Activated CD4-positive, alpha-beta memory T cell treated with anti-CD3 and anti-CD28 coated beads for 36 hours (primary cell): ENCODE data around the gene PDE4D. TPM values are rescaled to one million over a fixed set of nuclear protein-coding genes. Genes with fewer than 3 reads are reported as not detected.

Experiments used
- CTCF ChIA-PET: fragments of 350-600 bp; sonication (Branson Sonifier 250); formaldehyde crosslinking; loops from one replicate; lab custom pipeline; 2021; ENCODE audit warnings: antibody characterized with exemption, inconsistent platforms; lab: Charles Lee
- POLR2A ChIA-PET: fragments of 350-600 bp; sonication (Branson Sonifier 250); formaldehyde crosslinking; loops from one replicate; lab custom pipeline; 2021; ENCODE audit warnings: antibody characterized with exemption; lab: Charles Lee
- DNase-seq: peaks from one replicate; pipeline ENCODE4 v3.0.0-alpha.2; 2020
- H3K27ac Mint-ChIP-seq: one replicate; pipeline ENCODE4 v1.8.0; 2021; ENCODE audit warnings: mixed read lengths
- H3K27me3 Mint-ChIP-seq: one replicate; pipeline ENCODE4 v1.8.0; 2021; ENCODE audit warnings: mixed read lengths
- H3K36me3 Mint-ChIP-seq: one replicate; pipeline ENCODE4 v1.8.0; 2021; ENCODE audit warnings: mixed read lengths
- H3K4me1 Mint-ChIP-seq: one replicate; pipeline ENCODE4 v1.8.0; 2021; ENCODE audit warnings: low read depth, mixed read lengths
- H3K4me3 Mint-ChIP-seq: one replicate; pipeline ENCODE4 v1.8.0; 2021; ENCODE audit warnings: mild to moderate bottlenecking, mixed read lengths
- H3K9me3 Mint-ChIP-seq: one replicate; pipeline ENCODE4 v1.8.0; 2021; ENCODE audit warnings: mixed read lengths
- intact Hi-C: fragments of 100-400 bp; cut with micrococcal nuclease; formaldehyde crosslinking; loops from one replicate; pipeline ENCODE4 v1.15.1; 2023
- total RNA-seq, 2 experiments: library from RNA; stranded (reverse); gene quantifications; one replicate each; pipeline ENCODE4 v1.2.3, GENCODE V29; 2021

The PDE4D gene
- total RNA-seq, 2 experiments from 2014 or later: 49.3 to 50.8 TPM

DNA sequence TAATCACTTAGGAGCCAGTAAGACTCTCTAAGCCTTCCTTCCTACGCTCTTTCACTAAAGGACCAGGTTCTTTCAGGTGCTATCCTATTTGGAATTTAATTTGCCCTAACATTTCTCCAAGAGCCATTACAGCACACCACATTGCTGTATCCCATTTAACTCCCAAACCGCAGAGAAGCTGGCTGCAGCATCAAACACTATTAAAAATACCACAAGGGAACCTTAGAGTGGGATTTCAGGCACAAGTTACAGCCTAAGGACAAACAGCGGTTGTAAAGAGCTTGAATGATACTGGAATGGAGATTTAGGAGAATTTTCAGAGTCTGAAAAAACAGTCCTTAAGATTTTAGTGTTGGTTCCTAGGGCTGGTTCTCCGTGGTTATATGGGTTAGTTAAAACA lies 744.3 kb downstream of the PDE4D start:
- H3K4me1 Mint-ChIP-seq: peaks cover 16% of the 10 kb centered on the region
- no peaks in the 10 kb centered on the region for H3K9me3 Mint-ChIP-seq
- H3K4me3 Mint-ChIP-seq: no peak overlapping the region
- H3K27ac Mint-ChIP-seq: no peak overlapping the region
- POLR2A ChIA-PET: interaction anchor here (0.6 kb wide), 1 partner anchor 56 kb away, joined by 3 read pairs; no protein-coding TSS in a partner anchor
- H3K36me3 Mint-ChIP-seq: no peaks in the 10 kb centered on the region
- DNase-seq: no peak
- intact Hi-C loops: no loop called here
- CTCF ChIA-PET: interaction anchor here (1.1 kb wide), 1 partner anchor 25 kb away, joined by 3 read pairs; no protein-coding TSS in a partner anchor
- no peaks in the 10 kb centered on the region for H3K27me3 Mint-ChIP-seq

DNA sequence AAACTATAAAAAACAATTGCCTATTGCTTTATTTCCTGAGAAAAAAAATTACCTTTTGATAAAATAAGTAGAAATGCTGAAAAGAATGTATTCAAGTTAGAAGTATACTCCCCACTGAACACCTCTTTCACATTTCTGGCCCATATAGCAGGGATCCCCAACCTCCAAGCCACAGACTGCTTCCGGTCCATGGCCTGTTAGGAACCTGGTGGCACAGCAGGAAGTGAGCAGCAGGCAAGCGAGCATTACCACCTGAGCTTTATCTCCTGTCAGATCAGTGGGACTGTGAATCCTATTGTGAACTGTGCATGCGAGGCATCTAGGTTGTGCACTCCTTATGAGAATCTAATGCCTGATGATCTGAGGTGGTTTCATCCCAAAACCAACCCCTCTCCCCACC lies 746.8 kb downstream of the PDE4D start:
- intact Hi-C loops: no loop called here
- Mint-ChIP-seq H3K27me3 (no peaks in the 10 kb centered on the region), H3K27ac (no peak overlapping the region), H3K9me3 (no peaks in the 10 kb centered on the region), H3K4me1 (peaks cover 12% of the 10 kb centered on the region), H3K4me3 (no peak overlapping the region), H3K36me3 (no peaks in the 10 kb centered on the region)
- peak; percentile 28 for DNase-seq
- POLR2A ChIA-PET: no interaction called here
- CTCF ChIA-PET: no interaction called here

DNA sequence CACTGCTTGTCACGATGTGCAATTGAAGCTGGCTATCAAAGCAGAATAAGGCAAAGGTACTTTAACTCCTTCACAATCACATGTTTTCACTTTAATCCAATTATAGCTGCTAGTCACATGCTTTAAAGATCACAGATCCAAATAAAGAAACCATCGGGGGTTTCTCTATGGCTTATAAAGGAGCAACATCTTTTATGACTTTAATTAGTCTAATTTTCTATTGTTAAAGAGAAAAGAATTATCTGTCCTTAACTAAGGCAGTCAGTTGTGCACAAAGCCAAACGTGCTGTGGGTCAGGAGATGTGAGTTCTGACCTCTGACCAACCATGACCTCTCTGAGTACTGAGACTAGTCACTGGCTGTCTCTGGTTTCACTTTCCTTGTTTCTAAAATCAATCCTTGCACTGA lies 749.6 kb downstream of the PDE4D start:
- Mint-ChIP-seq H3K36me3 (no peaks in the 10 kb centered on the region), H3K4me1 (peaks cover 2% of the 10 kb centered on the region), H3K27ac (no peak overlapping the region), H3K9me3 (no peaks in the 10 kb centered on the region), H3K4me3 (no peak overlapping the region), H3K27me3 (no peaks in the 10 kb centered on the region)
- CTCF ChIA-PET: interaction anchor here (1.3 to 1.4 kb wide), 2 partner anchors 30 to 258 kb away, joined by 3 read pairs; no protein-coding TSS in a partner anchor
- POLR2A ChIA-PET: no interaction called here
- DNase-seq: no peak
- intact Hi-C loops: no loop called here

DNA sequence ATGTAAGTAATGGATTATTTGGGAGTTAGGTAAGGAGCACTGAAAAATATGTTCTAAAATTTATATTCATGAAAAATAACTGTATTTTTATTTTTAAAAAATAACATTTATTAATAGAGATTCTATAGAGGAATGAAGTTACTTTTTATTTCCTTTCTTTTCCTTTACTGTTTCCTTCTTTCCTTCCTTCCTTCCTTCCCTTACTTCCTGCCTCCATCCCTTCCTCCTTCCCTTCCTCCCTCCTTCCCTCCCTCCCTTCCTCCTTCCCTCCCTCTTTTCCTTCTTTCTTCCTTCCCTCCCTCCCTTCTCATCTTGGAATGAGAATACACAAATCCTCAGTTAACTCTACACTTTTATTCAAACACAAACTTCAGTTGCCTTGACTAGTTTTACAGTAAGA lies 750.6 kb downstream of the PDE4D start:
- intact Hi-C loops: no loop called here
- DNase-seq: no peak
- H3K27me3 Mint-ChIP-seq: no peaks in the 10 kb centered on the region

DNA sequence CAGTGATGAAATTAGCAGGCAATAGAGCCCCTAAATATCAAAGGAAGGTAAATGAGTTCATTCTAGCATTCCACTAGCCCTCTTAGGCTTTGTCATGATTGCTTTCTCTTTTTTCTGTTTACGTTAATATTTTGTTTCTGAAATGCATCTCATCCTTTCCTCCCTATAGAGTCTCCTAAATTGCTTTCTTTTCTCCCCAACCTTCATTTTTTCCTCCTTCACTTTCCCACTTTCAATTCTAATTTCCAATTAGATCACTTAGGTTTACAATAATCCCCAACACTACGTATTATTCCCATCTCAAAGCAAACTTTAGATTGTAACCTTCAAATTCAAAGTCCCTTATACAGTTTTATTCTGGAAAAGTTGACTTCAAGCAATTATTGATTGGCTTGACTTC lies 751.4 kb downstream of the PDE4D start:
- Mint-ChIP-seq H3K9me3 (no peaks in the 10 kb centered on the region), H3K4me1 (peaks cover 2% of the 10 kb centered on the region), H3K27ac (no peak overlapping the region), H3K36me3 (no peaks in the 10 kb centered on the region), H3K27me3 (no peaks in the 10 kb centered on the region), H3K4me3 (no peak overlapping the region)
- DNase-seq: no peak
- CTCF ChIA-PET: no interaction called here
- intact Hi-C loops: no loop called here
- POLR2A ChIA-PET: no interaction called here

More for the DNA sequence above, 750.6 kb downstream of the PDE4D start:
- CTCF ChIA-PET: no interaction called here
- Mint-ChIP-seq H3K4me1 (peaks cover 2% of the 10 kb centered on the region), H3K9me3 (no peaks in the 10 kb centered on the region), H3K36me3 (no peaks in the 10 kb centered on the region), H3K27ac (no peak overlapping the region), H3K4me3 (no peak overlapping the region)
- POLR2A ChIA-PET: no interaction called here

DNA sequence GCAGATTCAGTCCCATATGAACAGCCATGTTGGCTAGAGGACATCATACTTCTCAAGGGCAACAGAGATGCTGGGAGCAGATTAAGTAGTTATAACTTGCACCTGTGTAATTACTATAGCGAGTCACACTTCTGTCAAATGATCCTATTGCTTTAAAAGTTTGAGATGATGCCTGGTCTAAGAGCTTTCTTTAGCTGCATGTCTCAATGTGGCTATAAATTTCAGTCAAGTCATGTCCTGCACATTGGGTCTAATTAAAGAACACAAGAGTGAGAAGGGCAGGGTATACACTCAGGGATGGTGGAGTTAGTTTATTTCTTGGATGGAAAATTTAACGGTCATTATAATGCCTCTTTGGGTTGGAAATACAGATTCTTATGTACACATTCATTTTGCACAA lies 753.4 kb downstream of the PDE4D start:
- no peak overlapping the region for H3K27ac Mint-ChIP-seq
- H3K36me3 Mint-ChIP-seq: no peaks in the 10 kb centered on the region
- intact Hi-C loops: no loop called here
- POLR2A ChIA-PET: no interaction called here
- no peak for DNase-seq
- no peaks in the 10 kb centered on the region for H3K9me3 Mint-ChIP-seq
- peaks cover 2% of the 10 kb centered on the region for H3K4me1 Mint-ChIP-seq
- no peaks in the 10 kb centered on the region for H3K27me3 Mint-ChIP-seq
- CTCF ChIA-PET: no interaction called here
- H3K4me3 Mint-ChIP-seq: no peak overlapping the region

DNA sequence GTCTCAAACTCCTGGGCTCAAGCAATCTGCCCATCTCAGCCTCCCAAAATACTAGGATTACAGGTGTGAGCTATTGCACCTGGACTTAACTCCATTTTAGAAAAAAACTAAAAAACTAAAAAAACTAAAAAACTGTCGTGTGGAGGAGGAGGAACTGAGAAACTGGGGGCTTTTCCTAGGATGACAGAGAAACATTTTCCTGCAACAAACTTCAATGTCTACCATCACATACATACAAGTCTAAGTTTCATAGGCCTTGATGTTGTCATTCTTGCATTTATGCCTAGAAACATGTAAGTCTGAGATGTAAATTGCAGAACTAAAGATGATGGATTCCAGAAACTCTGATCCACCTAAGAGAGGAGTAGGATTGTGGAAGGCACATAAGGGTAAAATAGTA lies 753.8 kb downstream of the PDE4D start:
- H3K9me3 Mint-ChIP-seq: no peaks in the 10 kb centered on the region
- H3K27me3 Mint-ChIP-seq: no peaks in the 10 kb centered on the region
- peaks cover 3% of the 10 kb centered on the region for H3K4me1 Mint-ChIP-seq
- ChIA-PET POLR2A (no interaction called here), CTCF (no interaction called here)
- no peaks in the 10 kb centered on the region for H3K36me3 Mint-ChIP-seq
- no peak for DNase-seq
- intact Hi-C loops: no loop called here
- no peak overlapping the region for H3K4me3 Mint-ChIP-seq
- no peak overlapping the region for H3K27ac Mint-ChIP-seq

DNA sequence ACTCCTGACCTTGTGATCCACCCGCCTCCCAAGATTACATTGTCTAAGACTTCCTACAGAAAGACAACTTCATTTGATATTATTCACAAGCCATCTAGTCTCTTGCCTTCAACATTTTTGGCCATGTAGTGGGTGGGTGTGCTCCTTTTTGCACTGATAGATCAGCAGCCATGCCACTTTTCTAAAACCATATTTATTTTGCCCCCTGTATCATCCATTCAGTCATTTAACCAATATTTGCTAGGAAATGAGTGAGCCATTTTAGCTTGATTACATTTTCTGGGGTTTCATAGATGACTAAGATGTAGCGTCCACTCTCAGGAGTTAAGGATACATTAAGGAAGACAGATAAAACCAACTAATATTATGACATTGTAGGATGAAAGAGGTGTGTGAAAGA lies 755.0 kb downstream of the PDE4D start:
- CTCF ChIA-PET: interaction anchor here (1.8 kb wide), 1 partner anchor 10 kb away, joined by 4 read pairs; no protein-coding TSS in a partner anchor
- Mint-ChIP-seq H3K27me3 (no peaks in the 10 kb centered on the region), H3K4me3 (no peak overlapping the region), H3K9me3 (no peaks in the 10 kb centered on the region), H3K4me1 (peaks cover 8% of the 10 kb centered on the region), H3K36me3 (no peaks in the 10 kb centered on the region), H3K27ac (no peak overlapping the region)
- intact Hi-C loops: no loop called here
- POLR2A ChIA-PET: interaction anchor here (0.9 kb wide), 1 partner anchor 10 kb away, joined by 3 read pairs; no protein-coding TSS in a partner anchor
- DNase-seq: no peak

DNA sequence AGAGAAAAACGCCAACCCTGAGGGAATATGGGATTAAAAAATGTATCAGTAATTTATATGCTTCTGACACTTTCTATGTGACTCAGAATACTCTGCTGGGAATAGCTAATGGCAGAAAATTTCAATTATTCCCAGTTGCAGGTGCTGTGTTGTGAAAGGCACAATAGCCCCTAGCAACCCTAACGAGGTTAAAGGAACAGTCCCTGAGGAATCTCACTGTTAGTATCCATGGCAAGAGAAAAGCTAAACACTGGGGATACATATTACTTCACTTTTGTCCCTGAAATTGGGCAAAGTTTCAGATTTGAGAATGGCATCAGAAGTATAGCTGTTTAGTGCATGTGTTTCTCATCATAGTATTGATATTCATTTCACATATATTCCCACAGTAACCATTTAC lies 755.7 kb downstream of the PDE4D start:
- intact Hi-C loops: no loop called here
- no peak overlapping the region for H3K4me3 Mint-ChIP-seq
- DNase-seq: no peak
- H3K9me3 Mint-ChIP-seq: no peaks in the 10 kb centered on the region
- no peaks in the 10 kb centered on the region for H3K36me3 Mint-ChIP-seq
- ChIA-PET CTCF (interaction anchor here (1.8 kb wide), 1 partner anchor 10 kb away, joined by 4 read pairs; no protein-coding TSS in a partner anchor), POLR2A (interaction anchor here (0.9 kb wide), 1 partner anchor 9 kb away, joined by 3 read pairs; no protein-coding TSS in a partner anchor)
- peaks cover 10% of the 10 kb centered on the region for H3K4me1 Mint-ChIP-seq
- H3K27me3 Mint-ChIP-seq: no peaks in the 10 kb centered on the region
- no peak overlapping the region for H3K27ac Mint-ChIP-seq

DNA sequence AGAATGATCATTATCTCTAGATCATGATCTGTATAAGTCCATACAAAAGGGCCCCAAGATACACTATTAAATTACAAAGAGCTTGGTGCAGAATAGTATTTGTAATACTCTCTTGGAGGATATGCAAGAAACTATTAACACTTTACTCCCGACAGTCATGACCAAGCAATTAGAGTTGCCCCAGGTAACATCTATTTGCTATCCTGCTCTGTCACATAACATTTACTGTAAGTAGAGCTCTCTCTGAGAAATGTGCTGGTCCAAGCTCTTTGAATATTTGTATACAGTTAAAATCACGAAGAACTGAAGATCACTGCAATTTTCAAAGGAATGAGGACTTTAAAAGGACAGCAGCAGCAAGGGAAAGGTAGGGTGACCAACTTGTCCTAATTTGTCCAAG lies 757.0 kb downstream of the PDE4D start:
- no peak for DNase-seq
- H3K4me1 Mint-ChIP-seq: peaks cover 19% of the 10 kb centered on the region
- H3K36me3 Mint-ChIP-seq: no peaks in the 10 kb centered on the region
- no peak overlapping the region for H3K27ac Mint-ChIP-seq
- ChIA-PET POLR2A (no interaction called here), CTCF (no interaction called here)
- no peaks in the 10 kb centered on the region for H3K27me3 Mint-ChIP-seq
- intact Hi-C loops: no loop called here
- H3K9me3 Mint-ChIP-seq: no peaks in the 10 kb centered on the region
- no peak overlapping the region for H3K4me3 Mint-ChIP-seq

DNA sequence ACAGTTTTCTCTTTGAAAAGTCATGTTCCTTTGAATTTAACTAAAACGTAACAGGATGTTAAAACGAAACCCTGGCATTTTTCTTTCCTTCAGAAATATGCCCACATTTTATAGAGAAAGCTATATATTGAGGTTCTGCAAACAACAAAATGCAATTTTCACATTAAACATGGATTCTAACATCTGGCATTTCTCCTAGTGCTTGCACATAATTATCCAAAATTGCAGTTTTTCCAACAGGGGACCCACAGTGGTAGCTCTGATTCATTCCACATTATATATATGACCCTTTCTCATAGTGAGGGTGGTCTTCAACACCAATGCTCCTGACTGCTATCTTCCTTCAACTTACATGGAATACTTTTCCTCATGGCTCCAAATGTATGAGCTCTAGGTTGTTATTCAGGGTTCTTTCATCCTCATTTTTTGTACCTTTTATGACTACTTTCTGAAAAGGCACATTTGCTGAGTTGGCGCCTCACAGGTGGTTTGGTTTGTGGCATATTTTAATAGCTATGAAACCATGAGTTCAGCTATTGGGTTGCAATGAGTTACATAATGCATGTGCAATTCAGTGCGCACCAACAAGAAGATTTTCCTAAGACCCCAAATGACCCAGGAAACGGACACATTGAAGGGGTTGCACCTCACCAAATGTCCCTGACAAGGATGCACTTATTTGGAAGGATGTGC lies 758.9 kb downstream of the PDE4D start:
- H3K4me1 Mint-ChIP-seq: peaks cover 24% of the 10 kb centered on the region
- POLR2A ChIA-PET: interaction anchor here (0.7 kb wide), 1 partner anchor 31 kb away, joined by 3 read pairs; no protein-coding TSS in a partner anchor
- no peaks in the 10 kb centered on the region for H3K9me3 Mint-ChIP-seq
- no peaks in the 10 kb centered on the region for H3K27me3 Mint-ChIP-seq
- no peaks in the 10 kb centered on the region for H3K36me3 Mint-ChIP-seq
- CTCF ChIA-PET: interaction anchor here (0.7 to 3.2 kb wide), 3 partner anchors 40 to 93 kb away, joined by 3 to 8 read pairs (median 5); no protein-coding TSS in a partner anchor
- DNase-seq: peak; percentile 28
- intact Hi-C loops: no loop called here
- H3K4me3 Mint-ChIP-seq: no peak overlapping the region
- H3K27ac Mint-ChIP-seq: no peak overlapping the region

DNA sequence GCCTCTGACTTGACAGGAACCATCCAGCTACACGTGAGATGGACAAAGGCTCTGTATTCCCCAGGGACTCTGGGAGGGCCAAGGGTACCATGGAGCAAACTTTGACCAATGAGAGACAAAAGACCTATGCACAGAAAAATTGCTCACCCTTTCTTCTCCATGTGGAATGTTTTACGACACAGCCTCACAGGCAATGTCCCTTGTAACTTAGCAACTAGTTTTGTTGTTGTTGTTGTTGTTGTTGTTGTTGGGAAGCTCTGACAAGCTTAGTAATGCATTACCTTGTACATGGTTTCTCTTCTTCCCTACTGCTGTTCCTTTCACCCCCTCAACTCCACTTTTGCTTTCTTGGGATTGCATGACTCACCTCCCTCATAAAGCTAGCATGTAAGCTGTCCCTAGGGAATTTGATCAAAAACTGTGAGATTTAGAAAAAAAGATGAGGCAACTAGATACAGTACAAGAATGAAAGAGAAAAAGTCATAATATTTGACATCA lies 759.7 kb downstream of the PDE4D start:
- no peaks in the 10 kb centered on the region for H3K36me3 Mint-ChIP-seq
- CTCF ChIA-PET: interaction anchor here (1.2 to 3.2 kb wide), 2 partner anchors 40 to 54 kb away, joined by 5 to 8 read pairs; no protein-coding TSS in a partner anchor
- peak overlapping the region; percentile 26 for H3K27ac Mint-ChIP-seq
- no peaks in the 10 kb centered on the region for H3K9me3 Mint-ChIP-seq
- POLR2A ChIA-PET: no interaction called here
- intact Hi-C loops: no loop called here
- peaks cover 26% of the 10 kb centered on the region for H3K4me1 Mint-ChIP-seq
- H3K27me3 Mint-ChIP-seq: no peaks in the 10 kb centered on the region
- DNase-seq: no peak
- H3K4me3 Mint-ChIP-seq: no peak overlapping the region
